Measurements from ENCODE around the gene SLC1A1. TPM values are rescaled to one million over a fixed set of nuclear protein-coding genes. Genes with fewer than 3 reads are reported as not detected.

Gene SLC1A1
- total RNA-seq, 4 donors from 2014 or later: 1.1 to 2.3 (median 1.8) TPM

- WGBS, 2 donors (ENCODE audit: low coverage in 1 of 2): 78 to 91% methylated on average over 4 of the region's 4 CpGs
- TF ChIP-seq EP300 (IDR thresholded peaks at IDR 0.05) (no peak), POLR2AphosphoS5 (IDR thresholded peaks at IDR 0.05) (no peak), POLR2A (IDR thresholded peaks at IDR 0.05) (no peak), CTCF (IDR thresholded peaks at IDR 0.05) (no peak)
- H3K27me3 ChIP-seq: no peaks in the 10 kb centered on the region
- H3K27ac ChIP-seq: no peak overlapping the region
- ATAC-seq: no peak
- H3K4me1 ChIP-seq: no peaks in the 10 kb centered on the region
- no peak overlapping the region for H3K4me3 ChIP-seq
- H3K9me3 ChIP-seq: no peaks in the 10 kb centered on the region
- no peaks in the 10 kb centered on the region for H3K36me3 ChIP-seq
These were observed 20.5 kb downstream of the SLC1A1 start for GRCh38 chr9:4510546-4511322.

DNA sequence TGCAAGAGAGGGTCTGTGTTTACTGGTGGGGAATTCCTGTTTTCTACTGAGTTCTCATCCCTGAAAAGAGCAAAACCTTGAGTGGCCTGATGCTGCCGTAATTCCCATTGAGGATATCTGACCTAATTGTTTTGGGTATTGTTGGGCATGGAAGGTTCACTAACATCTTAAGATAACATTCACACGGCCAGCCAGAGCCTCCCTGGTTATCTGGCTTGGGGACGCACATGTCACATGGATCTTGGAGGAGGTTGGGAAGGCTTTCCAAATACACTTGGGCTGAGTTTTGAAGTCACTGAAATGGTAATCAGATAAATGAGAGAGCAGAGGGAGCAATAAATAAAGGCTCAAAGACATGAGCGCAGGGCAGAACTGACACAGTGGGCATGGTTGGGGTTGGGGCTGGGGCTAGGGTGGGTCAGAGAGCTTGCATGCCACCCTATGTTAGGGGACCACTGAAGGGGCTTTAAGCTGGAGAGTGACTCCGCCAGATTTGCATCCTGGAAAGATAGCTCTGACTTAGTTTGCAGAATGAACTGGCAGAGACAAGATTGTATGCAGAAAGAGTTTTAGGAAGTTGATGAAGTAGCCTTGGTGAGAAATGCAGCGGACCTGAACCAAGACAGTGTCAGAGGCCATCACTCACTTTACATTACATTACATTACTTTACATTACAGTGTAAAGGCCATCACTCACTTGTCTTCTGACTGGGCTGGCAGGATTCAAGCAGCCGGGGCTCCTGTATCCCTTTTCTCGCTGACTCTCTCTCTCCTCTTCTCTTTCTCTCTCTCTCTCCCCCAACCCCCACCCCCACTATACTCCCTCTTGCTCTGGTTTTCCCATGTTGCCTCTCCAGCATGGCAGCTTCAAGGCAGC lies 24.2 kb downstream of the SLC1A1 start:
- no peak for TF ChIP-seq EP300 (IDR thresholded peaks at IDR 0.05)
- no peak for TF ChIP-seq POLR2A (IDR thresholded peaks at IDR 0.05)
- no peak for TF ChIP-seq CTCF (IDR thresholded peaks at IDR 0.05)
- no peak for TF ChIP-seq POLR2AphosphoS5 (IDR thresholded peaks at IDR 0.05)
- WGBS, 2 donors (ENCODE audit: low coverage in 1 of 2): 59 to 89% methylated on average over 2 to 8 of the region's 8 CpGs
- no peak overlapping the region for H3K27ac ChIP-seq

DNA sequence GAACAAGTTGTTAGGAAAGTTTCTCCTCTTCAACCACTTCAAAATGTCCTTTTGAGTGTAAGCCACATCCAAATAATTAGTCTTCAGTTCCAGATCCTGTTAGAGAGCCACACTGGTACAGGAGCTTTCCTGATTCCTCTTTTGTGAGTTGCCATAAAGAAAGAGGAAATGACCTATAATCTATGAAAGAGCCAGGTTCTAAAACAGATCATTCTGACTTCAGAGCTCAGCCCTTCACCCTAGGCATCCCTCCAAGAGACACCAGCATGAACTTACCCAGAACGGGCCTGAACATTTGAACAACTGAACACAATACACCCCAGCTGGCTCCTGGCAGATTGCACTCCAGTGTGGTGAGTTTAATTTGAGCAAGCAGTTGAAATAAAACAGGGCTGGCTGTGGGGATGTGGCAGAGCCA lies 25.7 kb downstream of the SLC1A1 start:
- Histone ChIP-seq H3K27me3 (no peaks in the 10 kb centered on the region), H3K4me3 (no peak overlapping the region), H3K36me3 (no peaks in the 10 kb centered on the region), H3K4me1 (no peaks in the 10 kb centered on the region), H3K9me3 (no peaks in the 10 kb centered on the region), H3K27ac (no peak overlapping the region)
- ATAC-seq: no peak
- TF ChIP-seq EP300 (IDR thresholded peaks at IDR 0.05) (no peak), POLR2A (IDR thresholded peaks at IDR 0.05) (no peak), POLR2AphosphoS5 (IDR thresholded peaks at IDR 0.05) (no peak), CTCF (IDR thresholded peaks at IDR 0.05) (no peak)
- 0% methylated on average over 1 of the region's 1 CpG for WGBS, 2 donors (ENCODE audit: low coverage in 1 of 2)

More for the DNA sequence above, 24.2 kb downstream of the SLC1A1 start:
- Histone ChIP-seq H3K36me3 (no peaks in the 10 kb centered on the region), H3K4me1 (no peaks in the 10 kb centered on the region), H3K9me3 (no peaks in the 10 kb centered on the region), H3K27me3 (no peaks in the 10 kb centered on the region), H3K4me3 (no peak overlapping the region)
- no peak for ATAC-seq

- Histone ChIP-seq H3K4me3 (no peak overlapping the region), H3K27ac (no peak overlapping the region), H3K27me3 (no peaks in the 10 kb centered on the region), H3K36me3 (no peaks in the 10 kb centered on the region), H3K4me1 (no peaks in the 10 kb centered on the region), H3K9me3 (no peaks in the 10 kb centered on the region)
- ATAC-seq: no peak
- 80 to 81% methylated on average over 2 to 5 of the region's 6 CpGs for WGBS, 2 donors (ENCODE audit: low coverage in 1 of 2)
- TF ChIP-seq CTCF (IDR thresholded peaks at IDR 0.05) (no peak), EP300 (IDR thresholded peaks at IDR 0.05) (no peak), POLR2AphosphoS5 (IDR thresholded peaks at IDR 0.05) (no peak), POLR2A (IDR thresholded peaks at IDR 0.05) (no peak)
These were observed 27.0 kb downstream of the SLC1A1 start for GRCh38 chr9:4517274-4517673.

Measured in gastroesophageal sphincter (tissue), 4 donors.